Activated CD8-positive, alpha-beta T cell treated with anti-CD3 and anti-CD28 coated beads for 36 hours (primary cell): ENCODE results near the gene AP5S1. TPM values are rescaled to one million over a fixed set of nuclear protein-coding genes. Genes with fewer than 3 reads are reported as not detected.

Source experiments
- ATAC-seq: fragments of 200-7000 bp; cut with Tn5 transposase; one replicate; pipeline ENCODE4 v1.10.0; 2021; ENCODE audit warnings: mild to moderate bottlenecking, moderate library complexity
- CTCF ChIA-PET: fragments of 350-600 bp; sonication (Branson Sonifier 250); formaldehyde crosslinking; loops from one replicate; lab custom pipeline; 2021; ENCODE audit warnings: antibody characterized with exemption; lab: Charles Lee
- POLR2A ChIA-PET: fragments of 350-600 bp; sonication (Branson Sonifier 250); formaldehyde crosslinking; loops from one replicate; lab custom pipeline; 2021; ENCODE audit warnings: antibody characterized with exemption; lab: Charles Lee
- DNase-seq: peaks from one replicate; pipeline ENCODE4 v3.0.0-alpha.2; 2020
- H3K27ac Mint-ChIP-seq: one replicate; pipeline ENCODE4 v1.8.0; 2021; ENCODE audit warnings: mild to moderate bottlenecking, mixed read lengths
- H3K27me3 Mint-ChIP-seq: one replicate; pipeline ENCODE4 v1.8.0; 2021; ENCODE audit warnings: mixed read lengths
- H3K36me3 Mint-ChIP-seq: one replicate; pipeline ENCODE4 v1.8.0; 2021; ENCODE audit warnings: low read depth, mixed read lengths
- H3K4me1 Mint-ChIP-seq: one replicate; pipeline ENCODE4 v1.8.0; 2021; ENCODE audit warnings: low read depth, mixed read lengths
- H3K4me3 Mint-ChIP-seq: one replicate; pipeline ENCODE4 v1.8.0; 2021; ENCODE audit warnings: mild to moderate bottlenecking, moderate library complexity, mixed read lengths
- H3K9me3 Mint-ChIP-seq: one replicate; pipeline ENCODE4 v1.8.0; 2021; ENCODE audit warnings: mixed read lengths
- CTCF ChIP-seq: fragments of 200-600 bp; IDR thresholded peaks from one replicate; pipeline ENCODE4 v1.8.0; 2022; ENCODE audit warnings: antibody characterized with exemption, mild to moderate bottlenecking
- intact Hi-C: fragments of 100-400 bp; cut with micrococcal nuclease; formaldehyde crosslinking; loops from one replicate; pipeline ENCODE4 v1.10.0; 2022
- total RNA-seq, 2 experiments: library from RNA; stranded (reverse); gene quantifications; one replicate each; pipeline ENCODE4 v1.2.3, GENCODE V29; 2021

AP5S1 gene
- total RNA-seq, 2 experiments from 2014 or later: 7.4 to 8.6 TPM

- no peak overlapping the region for H3K27ac Mint-ChIP-seq
- TF ChIP-seq CTCF: no peak
- intact Hi-C loops: no loop called here
- H3K4me3 Mint-ChIP-seq: no peak overlapping the region
- no peak for ATAC-seq
- H3K9me3 Mint-ChIP-seq: no peaks in the 10 kb centered on the region
- POLR2A ChIA-PET: interaction anchor here (0.7 to 3.5 kb wide), 7 partner anchors 7 to 40 kb away, joined by 3 to 46 read pairs (median 6); partner anchors contain the start of genes CENPB and SPEF1
- H3K36me3 Mint-ChIP-seq: no peaks in the 10 kb centered on the region
- CTCF ChIA-PET: interaction anchor here (0.6 to 4.0 kb wide), 9 partner anchors 10 to 51 kb away, joined by 3 to 69 read pairs (median 3); partner anchors contain the start of genes ADISSP, CDC25B and CENPB
- peaks cover 46% of the 10 kb centered on the region for H3K4me1 Mint-ChIP-seq
- no peak for DNase-seq
- H3K27me3 Mint-ChIP-seq: no peaks in the 10 kb centered on the region
Observed at GRCh38 chr20:3818155-3819151, 1.9 kb upstream of the AP5S1 start.

DNA sequence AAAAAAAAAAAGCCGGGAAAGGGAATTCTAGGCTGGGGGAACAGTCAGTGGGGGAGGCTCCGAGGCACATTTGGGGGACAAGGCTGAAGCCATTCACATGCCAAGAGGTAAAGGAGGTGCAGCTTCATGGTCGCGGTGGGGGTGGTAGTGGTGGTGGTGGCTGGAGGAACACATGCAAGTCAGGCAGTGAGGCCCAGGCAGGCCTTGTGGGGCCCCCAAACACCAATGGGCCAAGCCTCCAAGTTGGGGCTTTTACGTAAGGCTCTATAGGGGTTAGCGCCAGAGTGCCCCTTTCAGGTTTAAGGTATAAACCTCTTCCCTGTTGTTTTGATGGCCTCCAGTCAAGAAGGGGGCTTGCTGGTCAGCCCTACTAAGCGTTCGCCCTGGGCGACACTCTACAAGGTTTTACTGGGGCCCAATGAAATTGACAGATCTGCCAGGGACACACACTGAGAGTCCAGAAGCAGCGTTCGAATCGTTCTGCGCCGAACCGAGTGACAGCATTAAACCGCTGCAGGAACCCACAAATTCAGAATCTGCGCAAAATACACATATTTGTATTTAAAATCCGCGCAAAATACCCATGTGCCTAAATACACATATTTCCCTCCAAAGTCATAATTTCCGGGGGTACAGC is 818 bp upstream of the AP5S1 start:
- intact Hi-C loops: loop anchor here (2.0 kb wide), 1 partner anchor 33 kb away; the partner anchor contains the start of gene CENPB

DNA sequence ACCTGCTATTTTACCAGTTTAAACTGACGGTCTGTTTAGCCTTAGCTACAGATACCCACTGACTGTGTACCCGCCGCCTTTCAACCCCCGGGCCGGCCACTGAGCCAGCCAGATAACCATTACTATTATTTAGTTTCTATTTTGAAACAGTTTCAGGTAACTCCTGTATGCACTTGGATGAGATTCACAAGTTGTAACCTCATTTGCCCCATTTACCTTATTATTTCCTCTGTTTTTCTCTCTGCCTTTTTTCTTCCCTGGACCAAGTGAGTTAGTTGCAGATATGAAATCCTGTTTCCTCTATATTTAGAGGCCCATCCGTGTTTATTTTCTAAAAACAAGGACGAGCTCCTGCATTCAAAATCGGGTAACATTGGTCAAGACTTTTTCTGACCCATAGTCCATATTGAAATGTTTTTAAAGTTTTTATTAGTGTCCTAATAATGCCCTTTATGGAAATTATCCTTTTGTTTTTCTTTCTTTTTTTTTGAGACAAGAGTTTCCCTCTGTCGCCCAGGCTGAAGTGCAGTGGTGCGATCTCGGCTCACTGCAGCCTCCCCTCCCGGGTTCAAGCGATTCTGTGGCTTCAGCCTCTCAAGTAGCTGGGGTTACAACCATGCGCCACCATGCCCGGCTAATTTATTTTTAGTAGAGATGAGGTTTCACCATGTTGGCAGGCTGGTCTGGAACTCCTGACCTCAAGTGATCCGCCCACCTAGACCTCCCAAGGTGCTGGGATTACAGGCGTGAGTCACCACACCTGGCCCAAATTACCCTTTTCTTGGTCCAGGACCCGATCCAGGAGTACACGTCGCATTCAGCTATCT is 767 bp downstream of the AP5S1 start:
- Mint-ChIP-seq H3K27ac (peak overlapping the region; percentile 97), H3K9me3 (no peaks in the 10 kb centered on the region), H3K4me3 (peak overlapping the region; percentile 92), H3K4me1 (peaks cover 26% of the 10 kb centered on the region), H3K36me3 (no peaks in the 10 kb centered on the region), H3K27me3 (no peaks in the 10 kb centered on the region)
- ChIA-PET POLR2A (interaction anchor here (0.7 to 3.5 kb wide), 10 partner anchors 9 to 195 kb away, joined by 3 to 46 read pairs (median 6); partner anchors contain the start of genes ADISSP, CDC25B and CENPB), CTCF (interaction anchor here (0.6 to 4.0 kb wide), 25 partner anchors 9 to 844 kb away, joined by 3 to 69 read pairs (median 5); partner anchors contain the start of genes ADISSP, CDC25B, CENPB and SPEF1)
- no peak for ATAC-seq
- intact Hi-C loops: loop anchor here (2.0 kb wide), 1 partner anchor 34 kb away; the partner anchor contains the start of gene CENPB
- DNase-seq: no peak
- no peak for TF ChIP-seq CTCF

More for the DNA sequence above, 818 bp upstream of the AP5S1 start:
- peaks cover 39% of the 10 kb centered on the region for H3K4me1 Mint-ChIP-seq
- POLR2A ChIA-PET: interaction anchor here (0.7 to 3.5 kb wide), 8 partner anchors 8 to 41 kb away, joined by 3 to 46 read pairs (median 7); partner anchors contain the start of genes CDC25B and CENPB
- H3K4me3 Mint-ChIP-seq: peak overlapping the region; percentile 92
- no peak for ATAC-seq
- no peaks in the 10 kb centered on the region for H3K36me3 Mint-ChIP-seq
- peak overlapping the region; percentile 97 for H3K27ac Mint-ChIP-seq
- DNase-seq: no peak
- H3K27me3 Mint-ChIP-seq: no peaks in the 10 kb centered on the region
- no peaks in the 10 kb centered on the region for H3K9me3 Mint-ChIP-seq
- TF ChIP-seq CTCF: no peak
- CTCF ChIA-PET: interaction anchor here (1.0 to 4.0 kb wide), 10 partner anchors 19 to 52 kb away, joined by 3 to 69 read pairs (median 10); partner anchors contain the start of genes ADISSP, CDC25B, CENPB and SPEF1

- ChIA-PET POLR2A (interaction anchor here (3.5 kb wide), 1 partner anchor 10 kb away, joined by 19 read pairs; no protein-coding TSS in a partner anchor), CTCF (interaction anchor here (0.6 to 3.5 kb wide), 4 partner anchors 9 to 1940 kb away, joined by 3 to 28 read pairs (median 4); partner anchors contain the start of gene ADISSP)
- no peak for ATAC-seq
Observed at GRCh38 chr20:3821996-3822395, 1.6 kb downstream of the AP5S1 start.

More at GRCh38 chr20:3821996-3822395, 1.6 kb downstream of the AP5S1 start:
- Mint-ChIP-seq H3K4me3 (peak overlapping the region; percentile 92), H3K4me1 (peaks cover 19% of the 10 kb centered on the region), H3K27me3 (no peaks in the 10 kb centered on the region), H3K36me3 (no peaks in the 10 kb centered on the region), H3K27ac (peak overlapping the region; percentile 97), H3K9me3 (no peaks in the 10 kb centered on the region)
- intact Hi-C loops: loop anchor here (2.0 kb wide), 1 partner anchor 35 kb away; the partner anchor contains the start of gene CENPB
- no peak for TF ChIP-seq CTCF
- no peak for DNase-seq
